Measurements from ENCODE around the gene CTNNA2. TPM values are rescaled to one million over a fixed set of nuclear protein-coding genes. Genes with fewer than 3 reads are reported as not detected.
A peak's percentile ranks its signal among the peaks of the same experiment; 100 is the strongest.

Gene CTNNA2
- total RNA-seq (not detected), total RNA-seq (0 to 0.05 (median 0) reads per million in 29 experiments)
- total RNA-seq (2013): not detected

GRCh38 chr2:79512442-79513401 lies at the start of gene CTNNA2:
CTNNA2 (plus strand) TSS chr2:79513051.
- ChIA-PET POLR2A (no interaction called here), CTCF (no interaction called here)
- no peak for ATAC-seq (replicated peaks in 1 of 4)
- H3K27me3 Mint-ChIP-seq: peaks cover 14% of the 10 kb centered on the region in 2 donors
- H3K27ac Mint-ChIP-seq: no peak within 1 kb of the TSS
- peaks cover 0 to 4% (median 4%) of the 10 kb centered on the region in 3 donors for H3K4me1 Mint-ChIP-seq
- H3K4me3 ChIP-seq (ENCODE audit: control insufficient read depth in 1 of 2, extremely low read depth in 1 of 2, low read length in 1 of 2): peak within 1 kb of the TSS in 1 of 2 donors; percentile 23
- peaks cover 3 to 6% of the 10 kb centered on the region in 2 experiments for H3K27me3 ChIP-seq (replicated peaks in 1 of 2; ENCODE audit: control insufficient read depth in 2 of 2, extremely low read depth in 1 of 2, insufficient read depth in 2 of 2, low read length in 1 of 2)
- DNase-seq: no peak
- H3K9me3 Mint-ChIP-seq: peaks cover 4 to 24% (median 10%) of the 10 kb centered on the region in 3 donors
- no peaks in the 10 kb centered on the region for H3K36me3 Mint-ChIP-seq
- no peak within 1 kb of the TSS for H3K27ac ChIP-seq (ENCODE audit: low read length)
- no peaks in the 10 kb centered on the region for H3K36me3 ChIP-seq (ENCODE audit: control insufficient read depth in 2 of 2, extremely low read depth in 1 of 2, insufficient read depth in 1 of 2, low read length in 1 of 2)
- 9% methylated on average over 80 of the region's 87 CpGs for WGBS (ENCODE audit: insufficient coverage)
- no peaks in the 10 kb centered on the region for H3K4me1 ChIP-seq (ENCODE audit: control insufficient read depth in 1 of 2, extremely low read depth in 1 of 2, insufficient read depth in 2 of 2, low read length in 2 of 2)
- peaks cover 2% of the 10 kb centered on the region for H3K9me3 ChIP-seq
- H3K4me3 Mint-ChIP-seq: peak within 1 kb of the TSS in 1 of 3 donors; percentile 53

- no peaks in the 10 kb centered on the region for H3K4me1 ChIP-seq (ENCODE audit: control insufficient read depth in 1 of 2, extremely low read depth in 1 of 2, insufficient read depth in 2 of 2, low read length in 2 of 2)
- no peaks in the 10 kb centered on the region for H3K36me3 Mint-ChIP-seq
- no peaks in the 10 kb centered on the region for H3K4me1 Mint-ChIP-seq
- H3K4me3 ChIP-seq (ENCODE audit: control insufficient read depth in 1 of 2, extremely low read depth in 1 of 2, low read length in 1 of 2): no peak overlapping the region
- no peak overlapping the region for H3K4me3 Mint-ChIP-seq
- H3K9me3 Mint-ChIP-seq: peaks cover 13 to 26% (median 22%) of the 10 kb centered on the region in 3 donors
- DNase-seq (no peak), ATAC-seq (replicated peaks in 1 of 4) (no peak)
- no peaks in the 10 kb centered on the region for H3K36me3 ChIP-seq (ENCODE audit: control insufficient read depth in 2 of 2, extremely low read depth in 1 of 2, insufficient read depth in 1 of 2, low read length in 1 of 2)
- 52% methylated on average over 2 of the region's 3 CpGs for WGBS (ENCODE audit: insufficient coverage)
- ChIA-PET POLR2A (no interaction called here), CTCF (no interaction called here)
- no peak overlapping the region for H3K27ac ChIP-seq (ENCODE audit: low read length)
- no peak overlapping the region for H3K27ac Mint-ChIP-seq
- no peaks in the 10 kb centered on the region for H3K27me3 ChIP-seq (replicated peaks in 1 of 2; ENCODE audit: control insufficient read depth in 2 of 2, extremely low read depth in 1 of 2, insufficient read depth in 2 of 2, low read length in 1 of 2)
- no peaks in the 10 kb centered on the region for H3K9me3 ChIP-seq
- no peaks in the 10 kb centered on the region for H3K27me3 Mint-ChIP-seq
Observed at GRCh38 chr2:79487399-79487798, 25.5 kb upstream of the CTNNA2 start.

- ChIA-PET POLR2A (no interaction called here), CTCF (no interaction called here)
- WGBS (ENCODE audit: insufficient coverage): 28% methylated on average over 10 of the region's 16 CpGs
Observed at GRCh38 chr2:79511320-79511951, 1.4 kb upstream of the CTNNA2 start.

GRCh38 chr2:79513711-79514110 lies 860 bp downstream of the CTNNA2 start:
- Histone ChIP-seq H3K27ac (ENCODE audit: low read length) (no peak overlapping the region), H3K4me3 (ENCODE audit: control insufficient read depth in 1 of 2, extremely low read depth in 1 of 2, low read length in 1 of 2) (no peak overlapping the region), H3K27me3 (replicated peaks in 1 of 2; ENCODE audit: control insufficient read depth in 2 of 2, extremely low read depth in 1 of 2, insufficient read depth in 2 of 2, low read length in 1 of 2) (peaks cover 3 to 6% of the 10 kb centered on the region in 2 experiments), H3K9me3 (peaks cover 2% of the 10 kb centered on the region), H3K36me3 (ENCODE audit: control insufficient read depth in 2 of 2, extremely low read depth in 1 of 2, insufficient read depth in 1 of 2, low read length in 1 of 2) (no peaks in the 10 kb centered on the region), H3K4me1 (ENCODE audit: control insufficient read depth in 1 of 2, extremely low read depth in 1 of 2, insufficient read depth in 2 of 2, low read length in 2 of 2) (no peaks in the 10 kb centered on the region)
- Mint-ChIP-seq H3K4me1 (peaks cover 0 to 4% (median 4%) of the 10 kb centered on the region in 3 donors), H3K9me3 (peaks cover 4 to 20% (median 14%) of the 10 kb centered on the region in 3 donors), H3K36me3 (no peaks in the 10 kb centered on the region), H3K27me3 (peaks cover 14% of the 10 kb centered on the region in 2 donors), H3K27ac (no peak overlapping the region), H3K4me3 (peak overlapping the region in 1 of 3 donors; percentile 33)
- no CpG with 5 or more reads among the region's 4 CpGs for WGBS (ENCODE audit: insufficient coverage)
- DNase-seq (no peak), ATAC-seq (replicated peaks in 1 of 4) (no peak)
- ChIA-PET POLR2A (no interaction called here), CTCF (no interaction called here)

More at GRCh38 chr2:79511320-79511951, 1.4 kb upstream of the CTNNA2 start:
- H3K36me3 Mint-ChIP-seq: no peaks in the 10 kb centered on the region
- H3K4me3 Mint-ChIP-seq: no peak overlapping the region
- no peak overlapping the region for H3K27ac Mint-ChIP-seq
- H3K27me3 ChIP-seq (replicated peaks in 1 of 2; ENCODE audit: control insufficient read depth in 2 of 2, extremely low read depth in 1 of 2, insufficient read depth in 2 of 2, low read length in 1 of 2): peaks cover 3 to 6% of the 10 kb centered on the region in 2 experiments
- no peak overlapping the region for H3K27ac ChIP-seq (ENCODE audit: low read length)
- H3K27me3 Mint-ChIP-seq: peaks cover 14% of the 10 kb centered on the region in 2 donors
- peaks cover 0 to 4% (median 4%) of the 10 kb centered on the region in 3 donors for H3K4me1 Mint-ChIP-seq
- H3K36me3 ChIP-seq (ENCODE audit: control insufficient read depth in 2 of 2, extremely low read depth in 1 of 2, insufficient read depth in 1 of 2, low read length in 1 of 2): no peaks in the 10 kb centered on the region
- peaks cover 4 to 24% (median 10%) of the 10 kb centered on the region in 3 donors for H3K9me3 Mint-ChIP-seq
- DNase-seq (no peak), ATAC-seq (replicated peaks in 1 of 4) (no peak)
- peaks cover 2% of the 10 kb centered on the region for H3K9me3 ChIP-seq
- H3K4me3 ChIP-seq (ENCODE audit: control insufficient read depth in 1 of 2, extremely low read depth in 1 of 2, low read length in 1 of 2): no peak overlapping the region
- no peaks in the 10 kb centered on the region for H3K4me1 ChIP-seq (ENCODE audit: control insufficient read depth in 1 of 2, extremely low read depth in 1 of 2, insufficient read depth in 2 of 2, low read length in 2 of 2)

- H3K27ac Mint-ChIP-seq: no peak overlapping the region
- no peaks in the 10 kb centered on the region for H3K36me3 Mint-ChIP-seq
- no peak overlapping the region for H3K4me3 Mint-ChIP-seq
- H3K27ac ChIP-seq (ENCODE audit: low read length): no peak overlapping the region
- H3K4me3 ChIP-seq (ENCODE audit: control insufficient read depth in 1 of 2, extremely low read depth in 1 of 2, low read length in 1 of 2): no peak overlapping the region
- H3K4me1 ChIP-seq (ENCODE audit: control insufficient read depth in 1 of 2, extremely low read depth in 1 of 2, insufficient read depth in 2 of 2, low read length in 2 of 2): no peaks in the 10 kb centered on the region
- H3K9me3 ChIP-seq: no peaks in the 10 kb centered on the region
- no peak for ATAC-seq (replicated peaks in 1 of 4)
- ChIA-PET POLR2A (no interaction called here), CTCF (no interaction called here)
- no peaks in the 10 kb centered on the region for H3K4me1 Mint-ChIP-seq
- H3K9me3 Mint-ChIP-seq: peaks cover 15 to 25% (median 18%) of the 10 kb centered on the region in 3 donors
- no peaks in the 10 kb centered on the region for H3K27me3 Mint-ChIP-seq
- WGBS (ENCODE audit: insufficient coverage): 58% methylated on average over 2 of the region's 3 CpGs
- no peak for DNase-seq
- no peaks in the 10 kb centered on the region for H3K27me3 ChIP-seq (replicated peaks in 1 of 2; ENCODE audit: control insufficient read depth in 2 of 2, extremely low read depth in 1 of 2, insufficient read depth in 2 of 2, low read length in 1 of 2)
- H3K36me3 ChIP-seq (ENCODE audit: control insufficient read depth in 2 of 2, extremely low read depth in 1 of 2, insufficient read depth in 1 of 2, low read length in 1 of 2): no peaks in the 10 kb centered on the region
Observed at GRCh38 chr2:79529636-79530035, 16.8 kb downstream of the CTNNA2 start.

- Histone ChIP-seq H3K4me3 (ENCODE audit: control insufficient read depth in 1 of 2, extremely low read depth in 1 of 2, low read length in 1 of 2) (no peak overlapping the region), H3K27ac (ENCODE audit: low read length) (no peak overlapping the region), H3K27me3 (replicated peaks in 1 of 2; ENCODE audit: control insufficient read depth in 2 of 2, extremely low read depth in 1 of 2, insufficient read depth in 2 of 2, low read length in 1 of 2) (no peaks in the 10 kb centered on the region), H3K9me3 (no peaks in the 10 kb centered on the region), H3K4me1 (ENCODE audit: control insufficient read depth in 1 of 2, extremely low read depth in 1 of 2, insufficient read depth in 2 of 2, low read length in 2 of 2) (no peaks in the 10 kb centered on the region), H3K36me3 (ENCODE audit: control insufficient read depth in 2 of 2, extremely low read depth in 1 of 2, insufficient read depth in 1 of 2, low read length in 1 of 2) (no peaks in the 10 kb centered on the region)
- Mint-ChIP-seq H3K27ac (no peak overlapping the region), H3K36me3 (no peaks in the 10 kb centered on the region), H3K27me3 (no peaks in the 10 kb centered on the region), H3K9me3 (peaks cover 15 to 25% (median 18%) of the 10 kb centered on the region in 3 donors), H3K4me1 (no peaks in the 10 kb centered on the region), H3K4me3 (no peak overlapping the region)
- no peak for DNase-seq
- ATAC-seq (replicated peaks in 1 of 4): no peak
- ChIA-PET CTCF (no interaction called here), POLR2A (no interaction called here)
- 0% methylated on average over 1 of the region's 1 CpG for WGBS (ENCODE audit: insufficient coverage)
Observed at GRCh38 chr2:79530443-79530842, 17.6 kb downstream of the CTNNA2 start.
